NCI-H460 (cell line): Measurements from ENCODE around the gene RHEB. TPM values are rescaled to one million over a fixed set of nuclear protein-coding genes. Genes with fewer than 3 reads are reported as not detected.
"Not testable (repeated sequence)": the region's sequence is repeated elsewhere in the genome, so short reads cannot be mapped to it uniquely, and the experiment has no call there.

Source experiments
- DNase-seq: peaks from one replicate; pipeline ENCODE4 v3.0.0-alpha.2; 2016; ENCODE audit warnings: low read depth; ENCODE audit errors: extremely low read depth
- total RNA-seq: library from RNA; depleted of rRNA; stranded (reverse); fragments of >200 nt; shearing (Covaris generic); gene quantifications from 2 replicates; pipeline ENCODE4 v1.2.3, GENCODE V29; 2014

RHEB gene
- total RNA-seq, 1 experiment from 2014 or later = 238 TPM

GRCh38 chr7:151536178-151536577 is 16.5 kb upstream of the RHEB start:
- DNase-seq = not testable (repeated sequence)

- no peak for DNase-seq
Measured at GRCh38 chr7:151529842-151530241, 10.1 kb upstream of the RHEB start.

GRCh38 chr7:151524845-151525244 is 5.2 kb upstream of the RHEB start:
- DNase-seq = no peak

- no peak for DNase-seq
Measured at GRCh38 chr7:151524331-151524730, 4.6 kb upstream of the RHEB start.

- no peak for DNase-seq
Measured at GRCh38 chr7:151520419-151521261, 945 bp upstream of the RHEB start.

- DNase-seq = not testable (repeated sequence)
Measured at GRCh38 chr7:151518947-151519764, 539 bp downstream of the RHEB start.

GRCh38 chr7:151518105-151518946 is 1.4 kb downstream of the RHEB start:
- peak; percentile 41 for DNase-seq

GRCh38 chr7:151517601-151518104 is 2.0 kb downstream of the RHEB start:
- no peak for DNase-seq

- DNase-seq = no peak
Measured at GRCh38 chr7:151515276-151515565, 4.5 kb downstream of the RHEB start.

- DNase-seq = no peak
Measured at GRCh38 chr7:151514461-151515275, 5.0 kb downstream of the RHEB start.

GRCh38 chr7:151513133-151513532 is 6.6 kb downstream of the RHEB start:
- DNase-seq = no peak

GRCh38 chr7:151512353-151512752 is 7.3 kb downstream of the RHEB start:
- no peak for DNase-seq

- no peak for DNase-seq
Measured at GRCh38 chr7:151511946-151512345, 7.7 kb downstream of the RHEB start.

- DNase-seq = no peak
Measured at GRCh38 chr7:151511270-151511669, 8.4 kb downstream of the RHEB start.

- DNase-seq = no peak
Measured at GRCh38 chr7:151509670-151510333, 9.9 kb downstream of the RHEB start.

GRCh38 chr7:151508991-151509390 is 10.7 kb downstream of the RHEB start:
- no peak for DNase-seq

GRCh38 chr7:151507806-151508205 is 11.9 kb downstream of the RHEB start:
- DNase-seq = no peak

GRCh38 chr7:151506901-151507382 is 12.8 kb downstream of the RHEB start:
- DNase-seq = peak; percentile 25

GRCh38 chr7:151505836-151506468 is 13.7 kb downstream of the RHEB start:
- DNase-seq = no peak
